Panc1 (cell line): ENCODE data around the gene AKAP4. TPM values are rescaled to one million over a fixed set of nuclear protein-coding genes. Genes with fewer than 3 reads are reported as not detected.

Experiments
- ATAC-seq: fragments of 200-7000 bp; cut with Tn5 transposase; 2 replicates; pipeline ENCODE4 v1.9.1; 2020; ENCODE audit warnings: mild to moderate bottlenecking, moderate library complexity
- BruUV-seq: library from RNA; stranded (reverse); fragments of 400-500 nt; replicated peaks from 2 replicates; lab custom pipeline; 2021; lab: Mats Ljungman, UMichigan
- CTCF ChIA-PET: fragments of 300-600 bp; sonication (Branson Sonifier 250); formaldehyde crosslinking; loops from one replicate; lab custom pipeline; 2022; ENCODE audit warnings: antibody characterized with exemption; lab: Charles Lee
- POLR2A ChIA-PET: fragments of 300-600 bp; sonication (Branson Sonifier 250); formaldehyde crosslinking; loops from one replicate; lab custom pipeline; 2022; ENCODE audit warnings: antibody characterized with exemption; lab: Charles Lee
- DNase-seq: peaks from one replicate; pipeline ENCODE4 v3.0.0-alpha.2; 2010; ENCODE audit warnings: low read depth, low spot score
- H3K27ac ChIP-seq: 2 replicates; pipeline ENCODE4 v1.5.1; 2011; ENCODE audit warnings: mild to moderate bottlenecking, low read length, inconsistent platforms
- H3K27me3 ChIP-seq: fragments of 200-500 bp; sonication (Bioruptor generic); 2 replicates; pipeline ENCODE4 v1.6.0; 2014; ENCODE audit warnings: low read length, inconsistent platforms; ENCODE audit not compliant: control insufficient read depth, insufficient read depth
- H3K36me3 ChIP-seq: fragments of 200-500 bp; sonication (Bioruptor generic); 2 replicates; pipeline ENCODE4 v1.5.1; 2014; ENCODE audit warnings: inconsistent platforms, mild to moderate bottlenecking, low read length, moderate library complexity; ENCODE audit not compliant: control insufficient read depth, insufficient read depth
- H3K4me1 ChIP-seq: 2 replicates; pipeline ENCODE4 v1.5.1; 2011; ENCODE audit warnings: inconsistent platforms, mild to moderate bottlenecking, low read length, moderate library complexity; ENCODE audit not compliant: control insufficient read depth, insufficient read depth
- H3K4me3 ChIP-seq, 2 experiments: 2 replicates each; pipeline ENCODE4 v1.5.1; 2011 to 2012; ENCODE audit warnings: low read depth in 2 of 2, low read length in 2 of 2, mild to moderate bottlenecking in 2 of 2, inconsistent platforms in 1 of 2, moderate library complexity in 1 of 2
- H3K9me3 ChIP-seq: fragments of 200-500 bp; sonication (Bioruptor generic); 2 replicates; pipeline ENCODE4 v1.5.1; 2014; ENCODE audit warnings: low read depth, mild to moderate bottlenecking, inconsistent platforms, low read length, moderate library complexity; ENCODE audit not compliant: control insufficient read depth, insufficient read depth
- POLR2AphosphoS5 ChIP-seq: IDR thresholded peaks from 2 replicates; pipeline ENCODE4 v1.6.1; 2012; ENCODE audit warnings: mild to moderate bottlenecking, low read depth, low read length, moderate library complexity
- SIN3A ChIP-seq: IDR thresholded peaks from 2 replicates; pipeline ENCODE4 v1.6.1; 2012; ENCODE audit warnings: low read depth, mild to moderate bottlenecking, low read length, moderate library complexity, borderline replicate concordance; ENCODE audit not compliant: insufficient read depth
- TCF7L2 ChIP-seq: IDR thresholded peaks from 2 replicates; pipeline ENCODE4 v1.6.1; 2011; ENCODE audit warnings: mild to moderate bottlenecking, low read depth, low read length, inconsistent platforms
- in situ Hi-C: cut with HindIII; loops from 2 replicates; pipeline ENCODE4 v1.10.0; 2016; ENCODE audit warnings: low sequenced_read_pairs, low pct_unique_long_range_greater_than_20kb
- intact Hi-C: fragments of 100-400 bp; cut with micrococcal nuclease; formaldehyde crosslinking; loops from one replicate; pipeline ENCODE4 v1.10.0; 2022; ENCODE audit not compliant: unreplicated experiment
- total RNA-seq: library from RNA; stranded (reverse); gene quantifications from one replicate; pipeline ENCODE4 v1.2.1, GENCODE V29; 2021; ENCODE audit not compliant: unreplicated experiment
- TF ChIP-seq, protein P1 (sequence below), 2 experiments: IDR thresholded peaks; 2 replicates each; pipeline ENCODE4 v1.6.1; 2011 to 2012; ENCODE audit warnings: low read depth in 2 of 2, control low read depth in 1 of 2, low read length in 1 of 2, mild to moderate bottlenecking in 1 of 2, moderate library complexity in 1 of 2; ENCODE audit not compliant: insufficient read depth in 1 of 2
- TF ChIP-seq, protein P2 (sequence below): fragments of 450-650 bp; IDR thresholded peaks from 2 replicates; pipeline ENCODE4 v1.5.1; 2017; ENCODE audit warnings: mild to moderate bottlenecking

Gene AKAP4
- total RNA-seq, 1 experiment from 2014 or later = not detected

DNA sequence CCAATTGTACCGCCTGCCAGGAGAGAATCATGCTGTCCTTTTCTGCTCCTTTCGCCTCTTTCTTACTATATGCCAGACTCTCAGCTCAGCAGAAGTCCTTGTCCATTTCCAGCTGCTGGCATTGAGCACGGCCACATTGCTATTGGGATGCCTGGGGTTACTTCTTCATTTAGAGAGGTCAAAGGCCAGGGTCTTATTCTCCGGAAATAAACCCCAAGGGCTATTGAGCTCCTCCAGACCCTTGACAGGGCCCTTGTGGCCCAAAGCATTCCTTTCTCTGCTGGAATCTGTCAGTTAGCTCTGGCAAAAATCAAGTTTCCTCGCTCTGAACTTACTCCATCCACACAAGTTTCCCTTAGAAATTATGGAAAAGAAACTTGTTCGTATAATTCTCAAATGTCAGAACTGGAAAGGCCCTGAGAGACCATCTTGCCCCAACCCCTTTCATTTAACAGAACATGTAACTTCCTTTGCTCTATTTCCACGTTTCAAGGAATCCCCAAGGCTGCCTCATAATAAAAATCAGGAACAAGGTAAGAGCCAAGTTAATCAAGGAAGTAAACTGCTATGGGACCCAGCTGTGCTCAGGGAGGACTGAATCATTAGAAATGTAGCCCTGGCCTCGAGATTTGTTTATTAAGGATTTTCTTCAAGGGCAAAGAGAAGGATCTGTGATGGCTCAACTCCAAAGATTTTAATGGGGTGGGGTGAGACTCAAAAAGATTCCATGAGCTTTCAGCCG, 11.8 kb downstream of the AKAP4 start:
- Histone ChIP-seq H3K4me1 (no peaks in the 10 kb centered on the region), H3K36me3 (no peaks in the 10 kb centered on the region), H3K27me3 (no peaks in the 10 kb centered on the region; the same call in 1 of the 2 replicates), H3K9me3 (no peaks in the 10 kb centered on the region), H3K27ac (no peak overlapping the region), H3K4me3 (no peak overlapping the region)
- CTCF ChIA-PET = no interaction called here
- no TSS peak for BruUV-seq
- in situ Hi-C loops = no loop called here
- POLR2A ChIA-PET = no interaction called here
- DNase-seq = no peak
- TF ChIP-seq, protein P1, sequence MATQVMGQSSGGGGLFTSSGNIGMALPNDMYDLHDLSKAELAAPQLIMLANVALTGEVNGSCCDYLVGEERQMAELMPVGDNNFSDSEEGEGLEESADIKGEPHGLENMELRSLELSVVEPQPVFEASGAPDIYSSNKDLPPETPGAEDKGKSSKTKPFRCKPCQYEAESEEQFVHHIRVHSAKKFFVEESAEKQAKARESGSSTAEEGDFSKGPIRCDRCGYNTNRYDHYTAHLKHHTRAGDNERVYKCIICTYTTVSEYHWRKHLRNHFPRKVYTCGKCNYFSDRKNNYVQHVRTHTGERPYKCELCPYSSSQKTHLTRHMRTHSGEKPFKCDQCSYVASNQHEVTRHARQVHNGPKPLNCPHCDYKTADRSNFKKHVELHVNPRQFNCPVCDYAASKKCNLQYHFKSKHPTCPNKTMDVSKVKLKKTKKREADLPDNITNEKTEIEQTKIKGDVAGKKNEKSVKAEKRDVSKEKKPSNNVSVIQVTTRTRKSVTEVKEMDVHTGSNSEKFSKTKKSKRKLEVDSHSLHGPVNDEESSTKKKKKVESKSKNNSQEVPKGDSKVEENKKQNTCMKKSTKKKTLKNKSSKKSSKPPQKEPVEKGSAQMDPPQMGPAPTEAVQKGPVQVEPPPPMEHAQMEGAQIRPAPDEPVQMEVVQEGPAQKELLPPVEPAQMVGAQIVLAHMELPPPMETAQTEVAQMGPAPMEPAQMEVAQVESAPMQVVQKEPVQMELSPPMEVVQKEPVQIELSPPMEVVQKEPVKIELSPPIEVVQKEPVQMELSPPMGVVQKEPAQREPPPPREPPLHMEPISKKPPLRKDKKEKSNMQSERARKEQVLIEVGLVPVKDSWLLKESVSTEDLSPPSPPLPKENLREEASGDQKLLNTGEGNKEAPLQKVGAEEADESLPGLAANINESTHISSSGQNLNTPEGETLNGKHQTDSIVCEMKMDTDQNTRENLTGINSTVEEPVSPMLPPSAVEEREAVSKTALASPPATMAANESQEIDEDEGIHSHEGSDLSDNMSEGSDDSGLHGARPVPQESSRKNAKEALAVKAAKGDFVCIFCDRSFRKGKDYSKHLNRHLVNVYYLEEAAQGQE (IDR thresholded peaks at IDR 0.05; ENCODE audit: insufficient read depth in 1 of 2, low read depth in 2 of 2, low read length in 1 of 2) = no peak
- TF ChIP-seq POLR2AphosphoS5 (no peak), SIN3A (no peak)
- TF ChIP-seq, protein P2, sequence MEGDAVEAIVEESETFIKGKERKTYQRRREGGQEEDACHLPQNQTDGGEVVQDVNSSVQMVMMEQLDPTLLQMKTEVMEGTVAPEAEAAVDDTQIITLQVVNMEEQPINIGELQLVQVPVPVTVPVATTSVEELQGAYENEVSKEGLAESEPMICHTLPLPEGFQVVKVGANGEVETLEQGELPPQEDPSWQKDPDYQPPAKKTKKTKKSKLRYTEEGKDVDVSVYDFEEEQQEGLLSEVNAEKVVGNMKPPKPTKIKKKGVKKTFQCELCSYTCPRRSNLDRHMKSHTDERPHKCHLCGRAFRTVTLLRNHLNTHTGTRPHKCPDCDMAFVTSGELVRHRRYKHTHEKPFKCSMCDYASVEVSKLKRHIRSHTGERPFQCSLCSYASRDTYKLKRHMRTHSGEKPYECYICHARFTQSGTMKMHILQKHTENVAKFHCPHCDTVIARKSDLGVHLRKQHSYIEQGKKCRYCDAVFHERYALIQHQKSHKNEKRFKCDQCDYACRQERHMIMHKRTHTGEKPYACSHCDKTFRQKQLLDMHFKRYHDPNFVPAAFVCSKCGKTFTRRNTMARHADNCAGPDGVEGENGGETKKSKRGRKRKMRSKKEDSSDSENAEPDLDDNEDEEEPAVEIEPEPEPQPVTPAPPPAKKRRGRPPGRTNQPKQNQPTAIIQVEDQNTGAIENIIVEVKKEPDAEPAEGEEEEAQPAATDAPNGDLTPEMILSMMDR = no peak
- intact Hi-C loops = no loop called here
- ATAC-seq = no peak

DNA sequence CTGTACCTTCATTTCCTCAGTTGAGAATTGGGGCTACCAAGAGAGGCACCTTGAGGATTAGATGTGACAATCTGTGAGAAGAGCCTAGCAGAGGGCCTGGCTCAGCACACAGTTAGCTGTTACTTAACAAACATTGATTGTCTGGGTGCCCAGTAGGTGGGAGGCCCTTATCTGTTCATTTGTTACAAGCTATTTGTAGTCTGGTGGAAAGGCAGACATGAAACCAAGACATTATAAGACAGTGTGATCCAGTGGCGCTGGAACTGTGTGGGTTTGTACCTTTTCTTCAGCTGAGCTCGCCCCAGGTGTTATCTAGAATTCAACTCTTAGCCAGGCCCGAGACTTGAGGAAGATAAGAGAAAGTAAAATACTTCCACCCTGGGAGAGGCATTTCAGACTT, 16.9 kb downstream of the AKAP4 start:
- H3K4me1 ChIP-seq = no peaks in the 10 kb centered on the region
- H3K36me3 ChIP-seq = no peaks in the 10 kb centered on the region
- ATAC-seq (no peak), DNase-seq (no peak)
- H3K4me3 ChIP-seq = no peak overlapping the region
- no peak overlapping the region for H3K27ac ChIP-seq
- CTCF ChIA-PET = no interaction called here
- intact Hi-C loops (no loop called here), in situ Hi-C loops (no loop called here)
- no TSS peak for BruUV-seq
- no peaks in the 10 kb centered on the region for H3K27me3 ChIP-seq
- no peaks in the 10 kb centered on the region for H3K9me3 ChIP-seq
- no peak for TF ChIP-seq TCF7L2
- POLR2A ChIA-PET = no interaction called here

DNA sequence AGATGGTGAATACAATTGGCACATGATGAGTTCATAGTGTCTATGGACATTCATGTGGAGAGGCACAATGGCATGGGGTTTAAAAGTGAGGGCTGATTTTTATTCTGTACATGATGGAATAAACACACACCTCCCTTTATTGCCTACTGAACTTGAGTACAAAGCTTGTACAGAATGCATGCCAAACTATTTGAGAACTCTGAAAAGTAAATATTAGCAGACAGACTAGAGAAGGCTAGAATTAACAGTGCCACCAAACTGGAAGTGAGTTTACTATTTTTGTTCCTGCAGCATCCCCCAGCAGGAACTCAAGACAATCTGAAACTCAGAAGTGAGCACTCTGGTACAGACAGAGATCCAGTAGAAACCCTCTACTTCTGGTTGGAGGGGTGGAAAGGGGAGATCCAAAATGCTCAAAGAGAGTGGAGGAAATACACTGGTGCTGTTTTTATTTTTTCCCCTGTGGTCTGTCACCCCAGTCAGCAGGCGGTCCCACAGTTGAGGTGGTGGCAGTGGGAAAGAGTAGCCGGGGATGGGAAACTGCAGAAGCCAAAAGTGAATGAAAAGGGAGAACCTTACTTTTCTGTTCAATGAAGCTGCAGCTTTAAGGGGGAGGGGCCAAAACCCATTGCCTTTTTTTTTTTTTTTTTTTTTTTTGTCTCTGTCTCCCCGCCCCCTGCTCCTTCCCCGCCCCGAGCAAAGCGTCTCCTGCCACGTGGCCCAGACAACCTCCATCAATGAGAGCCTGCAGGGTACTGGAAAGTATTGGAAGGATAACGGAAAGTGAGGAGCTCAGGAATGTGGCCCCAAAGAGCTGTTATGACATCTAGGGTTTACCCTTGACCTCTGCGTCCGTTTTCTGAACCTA, 20.5 kb downstream of the AKAP4 start:
- H3K9me3 ChIP-seq = no peaks in the 10 kb centered on the region
- no peak for TF ChIP-seq TCF7L2
- no peak for TF ChIP-seq POLR2AphosphoS5
- no peak for TF ChIP-seq SIN3A
- TF ChIP-seq, protein P2 = no peak
- TF ChIP-seq, protein P1 (IDR thresholded peaks at IDR 0.05; ENCODE audit: insufficient read depth in 1 of 2, low read depth in 2 of 2, low read length in 1 of 2) = no peak
- H3K36me3 ChIP-seq = no peaks in the 10 kb centered on the region
- ChIA-PET POLR2A (no interaction called here), CTCF (no interaction called here)
- DNase-seq = no peak
- intact Hi-C loops (no loop called here), in situ Hi-C loops (no loop called here)
- BruUV-seq = no TSS peak
- no peak overlapping the region for H3K27ac ChIP-seq
- no peaks in the 10 kb centered on the region for H3K4me1 ChIP-seq
- H3K27me3 ChIP-seq = no peaks in the 10 kb centered on the region
- no peak overlapping the region for H3K4me3 ChIP-seq
- ATAC-seq = no peak
